Adrenal gland (tissue), 5 donors: ENCODE data around the gene ATXN7L1.

Experiments used
- POLR2A ChIP-seq, 2 donors: fragments of 450-650 bp; IDR thresholded peaks; one replicate each; pipeline ENCODE4 v1.6.1; 2017; ENCODE audit warnings: antibody characterized with exemption in 2 of 2, mild to moderate bottlenecking in 2 of 2, moderate library complexity in 1 of 2
- TF ChIP-seq, protein P1 (sequence below), 6 experiments: fragments of 450-650 bp in 4 of 6; fragments of 200-600 bp in 2 of 6; sonication (generic) in 1 of 6; IDR thresholded peaks; 1 replicate in 5 of 6; 2 replicates in 1 of 6; pipeline versions ENCODE4 v1.5.1 to v1.8.0; 2016 to 2021; ENCODE audit warnings: antibody characterized with exemption in 6 of 6, mild to moderate bottlenecking in 2 of 6, moderate library complexity in 1 of 6
- donor health status: DM: no; HTN: no; CAD: no.

DNA sequence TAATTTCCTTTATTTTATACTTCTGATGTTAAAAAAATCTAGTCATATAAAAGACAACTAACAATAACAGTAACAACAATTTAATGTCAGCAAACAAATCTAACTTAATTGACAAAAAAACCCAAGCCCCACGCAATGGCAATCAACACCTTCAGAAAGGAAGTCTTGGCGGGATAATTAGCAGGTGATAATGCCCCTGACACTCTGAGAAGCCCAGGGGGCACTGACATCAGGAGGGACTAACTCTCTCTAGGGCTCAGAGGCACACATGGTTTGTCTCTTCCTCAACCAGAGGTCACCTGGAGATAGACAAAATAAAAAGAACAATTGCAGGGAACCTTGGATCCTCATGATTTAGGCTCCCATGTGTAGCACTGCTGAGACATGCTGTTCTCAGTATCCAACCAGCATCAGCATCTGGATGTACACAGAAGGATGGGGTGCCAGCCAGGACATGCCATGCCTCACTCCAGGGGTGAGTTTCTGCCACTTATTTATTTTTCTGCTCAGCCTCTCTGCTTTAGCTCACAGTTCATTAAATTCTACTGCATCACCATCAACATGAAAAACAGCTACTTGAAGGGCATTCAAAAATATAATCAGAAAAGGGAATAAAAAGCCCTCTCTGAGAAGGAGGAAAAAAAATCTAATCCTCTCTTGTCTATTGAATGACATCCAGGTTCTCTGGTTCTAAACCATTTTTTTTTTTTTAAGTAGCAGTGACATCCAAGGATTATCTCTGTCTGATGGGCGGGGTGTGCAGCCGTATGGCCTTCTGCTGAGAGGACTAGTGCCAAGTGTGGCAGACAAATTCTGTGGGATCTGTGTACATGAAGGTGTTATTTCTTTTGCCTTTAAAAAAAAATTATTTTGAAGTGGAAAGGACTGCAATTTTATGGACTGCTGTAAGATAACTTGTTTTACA is 96.3 kb downstream of the ATXN7L1 start:
- TF ChIP-seq, protein P1, sequence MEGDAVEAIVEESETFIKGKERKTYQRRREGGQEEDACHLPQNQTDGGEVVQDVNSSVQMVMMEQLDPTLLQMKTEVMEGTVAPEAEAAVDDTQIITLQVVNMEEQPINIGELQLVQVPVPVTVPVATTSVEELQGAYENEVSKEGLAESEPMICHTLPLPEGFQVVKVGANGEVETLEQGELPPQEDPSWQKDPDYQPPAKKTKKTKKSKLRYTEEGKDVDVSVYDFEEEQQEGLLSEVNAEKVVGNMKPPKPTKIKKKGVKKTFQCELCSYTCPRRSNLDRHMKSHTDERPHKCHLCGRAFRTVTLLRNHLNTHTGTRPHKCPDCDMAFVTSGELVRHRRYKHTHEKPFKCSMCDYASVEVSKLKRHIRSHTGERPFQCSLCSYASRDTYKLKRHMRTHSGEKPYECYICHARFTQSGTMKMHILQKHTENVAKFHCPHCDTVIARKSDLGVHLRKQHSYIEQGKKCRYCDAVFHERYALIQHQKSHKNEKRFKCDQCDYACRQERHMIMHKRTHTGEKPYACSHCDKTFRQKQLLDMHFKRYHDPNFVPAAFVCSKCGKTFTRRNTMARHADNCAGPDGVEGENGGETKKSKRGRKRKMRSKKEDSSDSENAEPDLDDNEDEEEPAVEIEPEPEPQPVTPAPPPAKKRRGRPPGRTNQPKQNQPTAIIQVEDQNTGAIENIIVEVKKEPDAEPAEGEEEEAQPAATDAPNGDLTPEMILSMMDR (IDR thresholded peaks at IDR 0.05) = no peak
- TF ChIP-seq POLR2A (IDR thresholded peaks at IDR 0.05) = no peak
